Activated CD4-positive, alpha-beta T cell treated with anti-CD3 and anti-CD28 coated beads, Interleukin-2, amount 50 U/mL, for 24 hours (primary cell): ENCODE data around the gene ABTB2.

Experiments used
- DNase-seq, 2 donors: peaks; one replicate each; pipeline ENCODE4 v3.0.0-alpha.2; 2020; ENCODE audit warnings: low read depth in 1 of 2, low spot score in 1 of 2

The ABTB2 gene

GRCh38 chr11:34344410-34344767 lies 13.4 kb downstream of the ABTB2 start:
- no peak for DNase-seq

GRCh38 chr11:34343686-34344085 lies 14.1 kb downstream of the ABTB2 start:
- DNase-seq, result no peak

- DNase-seq, result no peak
Measured at GRCh38 chr11:34343153-34343552, 14.7 kb downstream of the ABTB2 start.

GRCh38 chr11:34341931-34342533 lies 15.8 kb downstream of the ABTB2 start:
- DNase-seq, result no peak

GRCh38 chr11:34341096-34341495 lies 16.7 kb downstream of the ABTB2 start:
- no peak for DNase-seq

GRCh38 chr11:34340653-34341052 lies 17.2 kb downstream of the ABTB2 start:
- DNase-seq, result no peak

GRCh38 chr11:34339149-34340064 lies 18.4 kb downstream of the ABTB2 start:
- DNase-seq, result no peak

GRCh38 chr11:34337016-34337415 lies 20.8 kb downstream of the ABTB2 start:
- no peak for DNase-seq

- DNase-seq, result no peak
Measured at GRCh38 chr11:34335801-34336200, 22.0 kb downstream of the ABTB2 start.

GRCh38 chr11:34335331-34335730 lies 22.5 kb downstream of the ABTB2 start:
- DNase-seq, result no peak

GRCh38 chr11:34333787-34334186 lies 24.0 kb downstream of the ABTB2 start:
- DNase-seq, result no peak

GRCh38 chr11:34332524-34332923 lies 25.3 kb downstream of the ABTB2 start:
- no peak for DNase-seq

GRCh38 chr11:34331736-34332135 lies 26.1 kb downstream of the ABTB2 start:
- DNase-seq, result no peak

- no peak for DNase-seq
Measured at GRCh38 chr11:34331329-34331728, 26.5 kb downstream of the ABTB2 start.

GRCh38 chr11:34330653-34331052 lies 27.2 kb downstream of the ABTB2 start:
- no peak for DNase-seq

GRCh38 chr11:34329876-34330275 lies 27.9 kb downstream of the ABTB2 start:
- DNase-seq, result no peak

- DNase-seq, result no peak
Measured at GRCh38 chr11:34328632-34328910, 29.2 kb downstream of the ABTB2 start.

GRCh38 chr11:34327804-34328631 lies 29.8 kb downstream of the ABTB2 start:
- DNase-seq, result no peak

- no peak for DNase-seq
Measured at GRCh38 chr11:34324466-34324865, 33.3 kb downstream of the ABTB2 start.

- no peak for DNase-seq
Measured at GRCh38 chr11:34323601-34324000, 34.2 kb downstream of the ABTB2 start.

GRCh38 chr11:34318111-34319037 lies 39.4 kb downstream of the ABTB2 start:
- no peak for DNase-seq
